ENCODE results near the gene VPS29.

Gene VPS29

DNA sequence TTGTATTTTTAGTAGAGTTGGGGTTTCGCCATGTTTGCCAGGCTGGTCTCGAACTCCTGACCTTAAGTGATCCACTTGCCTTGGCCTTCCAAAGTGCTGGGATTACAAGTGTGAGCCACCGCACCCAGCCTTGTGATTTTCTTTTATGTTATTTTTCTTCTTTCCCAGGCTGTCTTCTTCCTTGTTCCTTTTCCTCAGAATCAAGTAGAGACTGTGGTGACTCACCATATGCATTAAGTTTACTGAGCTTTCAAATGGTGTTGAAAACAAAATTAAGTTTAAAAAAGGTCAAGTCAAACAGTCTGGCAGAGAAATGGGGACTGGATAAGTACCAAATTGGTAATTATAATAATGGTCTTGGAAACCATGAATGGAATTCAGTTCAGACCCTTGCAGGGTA, 57.5 kb downstream of the VPS29 start:
- DNase-seq: no peak

Data from NCI-H2227 treated with DMSO at 0.1 percent for 48 hours (cell line).